HCT116 (cell line): ENCODE results near the gene KCNS3. TPM values are rescaled to one million over a fixed set of nuclear protein-coding genes. Genes with fewer than 3 reads are reported as not detected.

Experiments used
- ATAC-seq: fragments of 200-7000 bp; cut with Tn5 transposase; 2 replicates; pipeline ENCODE4 v1.9.1; 2020; ENCODE audit warnings: mild to moderate bottlenecking, moderate library complexity
- BruUV-seq: library from RNA; stranded (reverse); fragments of 400-500 nt; replicated peaks from 2 replicates; lab custom pipeline; 2021; lab: Mats Ljungman, UMichigan
- CTCF ChIA-PET: fragments of 300-600 bp; sonication (Branson Sonifier 250); formaldehyde crosslinking; loops from one replicate; lab custom pipeline; 2021; ENCODE audit warnings: antibody characterized with exemption; lab: Charles Lee
- POLR2A ChIA-PET: fragments of 300-600, 350-600 bp; sonication (Branson Sonifier 250); formaldehyde crosslinking; loops from one replicate; lab custom pipeline; 2021; ENCODE audit warnings: antibody characterized with exemption; lab: Charles Lee
- RAD21 ChIA-PET, 2 experiments: fragments of 300-600 bp; sonication (Branson Sonifier 250); formaldehyde crosslinking; loops; one replicate each; lab custom pipeline; 2023; ENCODE audit warnings: low total read pairs in 2 of 2; ENCODE audit not compliant: uncharacterized antibody in 2 of 2, unreplicated experiment in 2 of 2, low non-redundant PET in 1 of 2; lab: Charles Lee
- DNase-seq: peaks from one replicate; pipeline ENCODE4 v3.0.0-alpha.2; 2010; ENCODE audit warnings: low read depth, low spot score
- H2AFZ ChIP-seq: fragments of 200-600 bp; shearing (Covaris generic), sonication (generic); 2 replicates; pipeline ENCODE4 v1.6.1; 2017; ENCODE audit warnings: low read depth, mixed run types, mixed read lengths, antibody characterized with exemption, low read length; ENCODE audit not compliant: poor library complexity, severe bottlenecking
- H3K27ac ChIP-seq: 2 replicates; pipeline ENCODE4 v1.5.1; 2012; ENCODE audit warnings: low read depth, low read length
- H3K27me3 ChIP-seq: fragments of 200-600 bp; sonication (generic); 2 replicates; pipeline ENCODE4 v1.6.1; 2016; ENCODE audit warnings: mixed run types, low read length, mixed read lengths; ENCODE audit not compliant: insufficient read depth
- H3K36me3 ChIP-seq, 2 experiments: fragments of 200-500 bp in 1 of 2; fragments of 200-600 bp in 1 of 2; sonication (Bioruptor generic) in 1 of 2; sonication (generic) in 1 of 2; 2 replicates each; pipeline versions ENCODE4 v1.5.1 to v1.6.1; 2014 to 2016; ENCODE audit warnings: low read length in 2 of 2, inconsistent platforms in 1 of 2, mixed read lengths in 1 of 2, mixed run types in 1 of 2; ENCODE audit not compliant: insufficient read depth in 2 of 2, control insufficient read depth in 1 of 2
- H3K4me1 ChIP-seq, 2 experiments: fragments of 200-600 bp in 1 of 2; sonication (generic) in 1 of 2; 2 replicates each; pipeline versions ENCODE4 v1.5.1 to v1.6.1; 2012 to 2017; ENCODE audit warnings: low read length in 2 of 2, inconsistent platforms in 1 of 2, mild to moderate bottlenecking in 1 of 2, mixed read lengths in 1 of 2, mixed run types in 1 of 2, moderate library complexity in 1 of 2; ENCODE audit not compliant: insufficient read depth in 2 of 2, control insufficient read depth in 1 of 2
- H3K4me2 ChIP-seq: fragments of 200-600 bp; sonication (generic); 2 replicates; pipeline ENCODE4 v1.6.1; 2017; ENCODE audit warnings: mixed run types, low read length, mixed read lengths
- H3K4me3 ChIP-seq, 2 experiments: fragments of 200-600 bp in 1 of 2; sonication (generic) in 1 of 2; replicated peaks in 1 of 2; 2 replicates each; pipeline ENCODE4 v1.5.1; 2011 to 2016; ENCODE audit warnings: low read length in 2 of 2, control low read depth in 1 of 2, low read depth in 1 of 2, mild to moderate bottlenecking in 1 of 2, mixed read lengths in 1 of 2, mixed run types in 1 of 2
- H3K79me2 ChIP-seq: fragments of 200-600 bp; sonication (generic); 2 replicates; pipeline ENCODE4 v1.6.1; 2017; ENCODE audit warnings: mild to moderate bottlenecking, mixed run types, low read length, moderate library complexity, mixed read lengths; ENCODE audit not compliant: insufficient read depth
- H3K9ac ChIP-seq: fragments of 200-600 bp; sonication (generic); 2 replicates; pipeline ENCODE4 v1.6.1; 2016; ENCODE audit warnings: low read length, mixed read lengths
- H3K9me2 ChIP-seq: fragments of 200-600 bp; sonication (generic), shearing (Covaris generic); 2 replicates; pipeline ENCODE4 v1.6.1; 2017; ENCODE audit warnings: mixed run types, mild to moderate bottlenecking, moderate library complexity; ENCODE audit not compliant: insufficient read depth
- H3K9me3 ChIP-seq, 2 experiments: fragments of 200-500 bp in 1 of 2; fragments of 200-600 bp in 1 of 2; sonication (Bioruptor generic) in 1 of 2; sonication (generic) in 1 of 2; 2 replicates each; pipeline ENCODE4 v1.6.1; 2014 to 2017; ENCODE audit warnings: low read length in 2 of 2, mixed read lengths in 2 of 2, inconsistent platforms in 1 of 2, low read depth in 1 of 2, mild to moderate bottlenecking in 1 of 2, mixed run types in 1 of 2, moderate library complexity in 1 of 2; ENCODE audit not compliant: control insufficient read depth in 1 of 2, insufficient read depth in 1 of 2
- H4K20me1 ChIP-seq: fragments of 200-600 bp; sonication (generic), shearing (Covaris generic); 2 replicates; pipeline ENCODE4 v1.6.1; 2017; ENCODE audit warnings: mixed run types, mild to moderate bottlenecking, moderate library complexity; ENCODE audit not compliant: insufficient read depth
- ATF3 ChIP-seq: IDR thresholded peaks from 2 replicates; pipeline ENCODE4 v1.6.1; 2012
- CEBPB ChIP-seq: IDR thresholded peaks from 2 replicates; pipeline ENCODE4 v1.6.1; 2012; ENCODE audit warnings: low read depth
- EGR1 ChIP-seq: IDR thresholded peaks from 2 replicates; pipeline ENCODE4 v1.6.1; 2012; ENCODE audit warnings: low read depth
- ELF1 ChIP-seq: IDR thresholded peaks from 2 replicates; pipeline ENCODE4 v1.6.1; 2012; ENCODE audit warnings: low read depth, borderline replicate concordance
- EZH2 ChIP-seq: fragments of 200-600 bp; sonication (generic); IDR thresholded peaks from 2 replicates; pipeline ENCODE4 v1.6.1; 2017; ENCODE audit warnings: antibody characterized with exemption, mixed run types
- EZH2phosphoT487 ChIP-seq: fragments of 200-600 bp; IDR thresholded peaks from 2 replicates; pipeline ENCODE4 v1.6.1; 2018; ENCODE audit warnings: antibody characterized with exemption, borderline replicate concordance
- FOSL1 ChIP-seq: IDR thresholded peaks from 2 replicates; pipeline ENCODE4 v1.6.1; 2012; ENCODE audit warnings: low read depth
- MAX ChIP-seq: IDR thresholded peaks from 2 replicates; pipeline ENCODE4 v1.6.1; 2012
- POLR2A ChIP-seq: IDR thresholded peaks from 2 replicates; pipeline ENCODE4 v1.7.0; 2011; ENCODE audit warnings: borderline replicate concordance; ENCODE audit not compliant: insufficient read depth, insufficient read length; ENCODE audit errors: extremely low read depth
- POLR2AphosphoS5 ChIP-seq: IDR thresholded peaks from 2 replicates; pipeline ENCODE4 v1.6.1; 2011; ENCODE audit warnings: mild to moderate bottlenecking, low read depth, low read length, moderate library complexity
- RAD21 ChIP-seq: IDR thresholded peaks from 2 replicates; pipeline ENCODE4 v1.6.1; 2012; ENCODE audit warnings: low read depth, mild to moderate bottlenecking
- REST ChIP-seq: IDR thresholded peaks from 2 replicates; pipeline ENCODE4 v1.6.1; 2012; ENCODE audit warnings: low read depth
- SP1 ChIP-seq: IDR thresholded peaks from 2 replicates; pipeline ENCODE4 v1.6.1; 2012; ENCODE audit warnings: low read depth
- YY1 ChIP-seq: IDR thresholded peaks from 2 replicates; pipeline ENCODE4 v1.6.1; 2011; ENCODE audit warnings: low read length, low read depth, moderate library complexity, mild to moderate bottlenecking; ENCODE audit not compliant: insufficient replicate concordance; ENCODE audit errors: extremely low read depth
- ZBTB33 ChIP-seq: IDR thresholded peaks from 2 replicates; pipeline ENCODE4 v1.6.1; 2011; ENCODE audit warnings: mild to moderate bottlenecking, low read length, moderate library complexity; ENCODE audit not compliant: insufficient replicate concordance; ENCODE audit errors: extremely low read depth
- intact Hi-C: fragments of 100-400 bp; cut with micrococcal nuclease; formaldehyde crosslinking; loops from 2 replicates; pipeline ENCODE4 v1.10.0; 2022
- total RNA-seq: library from RNA; stranded (reverse); gene quantifications from one replicate; pipeline ENCODE4 v1.2.1, GENCODE V29; 2021; ENCODE audit not compliant: unreplicated experiment

Gene KCNS3
- total RNA-seq, 1 experiment from 2014 or later = 5.2 TPM

GRCh38 chr2:17857021-17857420, 21.4 kb upstream of the KCNS3 start (continued):
- TF ChIP-seq ZBTB33 (no peak), EZH2phosphoT487 (no peak), CEBPB (no peak), MAX (no peak), YY1 (no peak), RAD21 (no peak), SP1 (no peak), POLR2A (no peak), EGR1 (no peak)

- no peak for TF ChIP-seq YY1
- TF ChIP-seq EZH2phosphoT487 = no peak
- TF ChIP-seq RAD21 = no peak
- TF ChIP-seq REST = no peak
- TF ChIP-seq POLR2A = no peak
- no peak for TF ChIP-seq SP1
- no peak for TF ChIP-seq ATF3
- TF ChIP-seq EZH2 = no peak
- no peak for TF ChIP-seq ELF1
- TF ChIP-seq CEBPB = no peak
- TF ChIP-seq POLR2AphosphoS5 = no peak
- TF ChIP-seq FOSL1 = no peak
Measured at GRCh38 chr2:17858064-17858463, 20.4 kb upstream of the KCNS3 start.

More at GRCh38 chr2:17858064-17858463, 20.4 kb upstream of the KCNS3 start:
- H3K4me2 ChIP-seq = no peak overlapping the region
- BruUV-seq = no TSS peak
- no peak overlapping the region for H2AFZ ChIP-seq
- ChIA-PET POLR2A (no interaction called here), RAD21 (no interaction called here), CTCF (no interaction called here)
- H3K4me1 ChIP-seq = no peaks in the 10 kb centered on the region
- no peaks in the 10 kb centered on the region for H3K9me2 ChIP-seq
- DNase-seq (no peak), ATAC-seq (no peak)
- H3K9ac ChIP-seq = no peak overlapping the region
- no peak overlapping the region for H3K27ac ChIP-seq
- no peaks in the 10 kb centered on the region for H3K36me3 ChIP-seq
- no peaks in the 10 kb centered on the region for H3K9me3 ChIP-seq
- no peaks in the 10 kb centered on the region for H3K79me2 ChIP-seq
- no peak overlapping the region for H3K4me3 ChIP-seq
- intact Hi-C loops = no loop called here
- no peaks in the 10 kb centered on the region for H4K20me1 ChIP-seq
- peaks cover 42% of the 10 kb centered on the region for H3K27me3 ChIP-seq
